Measurements from ENCODE around the gene ST7.

- TF ChIP-seq ZNF384 (IDR thresholded peaks at IDR 0.05) (no peak), NFRKB (IDR thresholded peaks at IDR 0.05) (no peak), ELF4 (IDR thresholded peaks at IDR 0.05) (no peak), PKNOX1 (IDR thresholded peaks at IDR 0.05) (no peak), FOXA1 (IDR thresholded peaks at IDR 0.05) (no peak), CTBP1 (IDR thresholded peaks at IDR 0.05; ENCODE audit: borderline replicate concordance) (no peak), SUZ12 (IDR thresholded peaks at IDR 0.05) (no peak), FOXK2 (IDR thresholded peaks at IDR 0.05) (no peak), BHLHE40 (IDR thresholded peaks at IDR 0.05; ENCODE audit: borderline replicate concordance) (no peak), FOXM1 (IDR thresholded peaks at IDR 0.05; ENCODE audit: borderline replicate concordance) (no peak)
Measured at GRCh38 chr7:117205873-117206272, 252.6 kb downstream of the ST7 start.

Data from HEK293T (cell line).